Transverse colon (tissue), 4 donors: ENCODE measurements around the gene FBXO15. TPM values are rescaled to one million over a fixed set of nuclear protein-coding genes. Genes with fewer than 3 reads are reported as not detected.

ENCODE experiments used
- DNase-seq: peaks from one replicate; pipeline ENCODE4 v3.0.0-alpha.2; 2019
- H3K27ac ChIP-seq, 4 donors: fragments of 200-600 bp; sonication (generic); 2 replicates each; pipeline ENCODE4 v1.5.1; 2016 to 2018; ENCODE audit warnings: inconsistent platforms in 4 of 4
- H3K27me3 ChIP-seq: fragments of 200-600 bp; sonication (generic); 2 replicates; pipeline ENCODE4 v1.5.1; 2017; ENCODE audit warnings: inconsistent platforms
- H3K36me3 ChIP-seq, 4 donors: fragments of 200-600 bp; sonication (generic); 2 replicates each; pipeline ENCODE4 v1.5.1; 2017 to 2019; ENCODE audit warnings: inconsistent platforms in 4 of 4
- H3K4me1 ChIP-seq, 4 donors: fragments of 200-600 bp; sonication (generic); 2 replicates each; pipeline ENCODE4 v1.5.1; 2017 to 2020; ENCODE audit warnings: inconsistent platforms in 4 of 4
- H3K4me3 ChIP-seq, 4 donors: fragments of 200-600 bp; sonication (generic); 1 replicate in 1 of 4; 2 replicates in 3 of 4; pipeline versions ENCODE4 v1.5.1 to v1.6.1; 2017 to 2019; ENCODE audit warnings: inconsistent platforms in 4 of 4
- H3K9me3 ChIP-seq, 2 donors: fragments of 200-600 bp; sonication (generic); 2 replicates each; pipeline ENCODE4 v1.5.1; 2017 to 2019; ENCODE audit warnings: inconsistent platforms in 2 of 2
- EP300 ChIP-seq: sonication (generic); formaldehyde crosslinking; IDR thresholded peaks from one replicate; pipeline ENCODE4 v1.6.1; 2017; ENCODE audit warnings: antibody characterized with exemption, low read depth
- POLR2A ChIP-seq: fragments of 450-650 bp; IDR thresholded peaks from one replicate; pipeline ENCODE4 v1.6.1; 2016; ENCODE audit warnings: antibody characterized with exemption, mild to moderate bottlenecking, moderate library complexity
- POLR2AphosphoS5 ChIP-seq, 3 donors: sonication (generic); formaldehyde crosslinking; IDR thresholded peaks; one replicate each; pipeline ENCODE4 v1.6.1; 2016; ENCODE audit warnings: antibody characterized with exemption in 3 of 3
- WGBS, 2 donors: methylation state at CpG; one replicate each; pipeline ENCODE4 v1.1.5; 2018; ENCODE audit warnings: low coverage in 1 of 2; 5-methylcytosine and 5-hydroxymethylcytosine counted together
- in situ Hi-C, 4 donors: fragments of 200-750 bp; cut with MboI; loops; one replicate each; pipeline versions ENCODE4 v1.15.0 to v1.15.1; 2017; ENCODE audit warnings: low sequenced_read_pairs in 3 of 4, low pct_ligation_motif_present in 1 of 4, low pct_unique_long_range_greater_than_20kb in 1 of 4
- intact Hi-C: fragments of 100-400 bp; cut with DNase I; formaldehyde crosslinking; loops from one replicate; pipeline ENCODE4 v1.15.1; 2023; ENCODE audit warnings: low total_unique reads
- total RNA-seq, 4 donors: library from RNA; depleted of rRNA; stranded (reverse); fragments of >200 nt; gene quantifications; one replicate each; pipeline ENCODE4 v1.1.0, GENCODE V29; 2016
- TF ChIP-seq, protein P1 (sequence below), 5 experiments: fragments of 200-600 bp in 3 of 5; fragments of 450-650 bp in 2 of 5; sonication (generic) in 3 of 5; IDR thresholded peaks; 1 replicate in 2 of 5; 2 replicates in 3 of 5; pipeline ENCODE4 v1.5.1; 2016 to 2017; ENCODE audit warnings: antibody characterized with exemption in 5 of 5, inconsistent platforms in 3 of 5, mild to moderate bottlenecking in 2 of 5, moderate library complexity in 1 of 5

Gene FBXO15
- total RNA-seq, 4 donors from 2014 or later: 0.14 to 0.64 TPM; not detected in 2

DNA sequence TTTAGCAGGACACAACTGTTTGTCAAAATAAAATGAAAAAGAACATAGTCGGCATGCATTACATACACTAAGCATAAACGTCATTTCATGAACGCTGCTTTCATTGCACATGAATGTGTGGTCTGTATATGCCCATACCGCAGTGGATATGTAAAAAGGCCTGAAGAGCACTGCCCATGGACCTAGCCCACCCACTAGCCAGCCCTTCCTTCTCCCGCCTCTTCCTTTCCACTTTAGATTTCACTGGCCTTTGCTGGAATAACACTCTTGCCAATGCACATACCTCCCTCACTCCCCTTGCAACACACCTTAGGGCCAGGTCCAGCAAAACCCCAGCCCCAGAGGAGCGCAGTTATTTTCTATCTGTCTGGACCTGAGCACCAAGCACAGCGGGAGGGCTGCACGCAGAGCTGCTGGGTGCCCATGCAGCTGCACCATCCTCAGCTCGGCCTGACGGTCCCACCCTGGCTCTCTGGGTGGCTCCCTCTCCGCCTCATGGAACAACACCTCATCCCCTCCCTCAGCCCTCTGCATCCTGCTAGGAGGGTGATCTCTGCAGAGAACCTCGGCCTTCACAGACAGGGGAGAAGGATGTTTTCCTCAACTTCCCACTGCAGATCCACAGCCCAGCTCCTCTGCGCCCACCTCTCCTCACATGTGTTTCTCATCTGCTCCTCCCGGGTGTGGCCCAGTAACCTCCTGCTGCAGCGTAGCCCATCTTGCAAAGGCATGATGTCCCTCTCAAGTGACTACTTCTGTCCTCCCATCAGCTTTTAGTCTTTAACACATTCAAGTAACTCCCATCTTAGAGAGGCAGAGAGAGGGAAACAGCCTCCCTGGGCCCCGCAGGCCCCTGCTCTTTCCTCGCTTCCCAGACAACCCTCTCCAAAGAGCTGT, 72.7 kb downstream of the FBXO15 start:
- no peaks in the 10 kb centered on the region for H3K27me3 ChIP-seq
- DNase-seq: no peak
- in situ Hi-C loops (no loop called here), intact Hi-C loops (no loop called here)
- H3K9me3 ChIP-seq: no peaks in the 10 kb centered on the region
- TF ChIP-seq EP300 (no peak), POLR2AphosphoS5 (IDR thresholded peaks at IDR 0.05) (no peak), POLR2A (no peak)
- TF ChIP-seq, protein P1, sequence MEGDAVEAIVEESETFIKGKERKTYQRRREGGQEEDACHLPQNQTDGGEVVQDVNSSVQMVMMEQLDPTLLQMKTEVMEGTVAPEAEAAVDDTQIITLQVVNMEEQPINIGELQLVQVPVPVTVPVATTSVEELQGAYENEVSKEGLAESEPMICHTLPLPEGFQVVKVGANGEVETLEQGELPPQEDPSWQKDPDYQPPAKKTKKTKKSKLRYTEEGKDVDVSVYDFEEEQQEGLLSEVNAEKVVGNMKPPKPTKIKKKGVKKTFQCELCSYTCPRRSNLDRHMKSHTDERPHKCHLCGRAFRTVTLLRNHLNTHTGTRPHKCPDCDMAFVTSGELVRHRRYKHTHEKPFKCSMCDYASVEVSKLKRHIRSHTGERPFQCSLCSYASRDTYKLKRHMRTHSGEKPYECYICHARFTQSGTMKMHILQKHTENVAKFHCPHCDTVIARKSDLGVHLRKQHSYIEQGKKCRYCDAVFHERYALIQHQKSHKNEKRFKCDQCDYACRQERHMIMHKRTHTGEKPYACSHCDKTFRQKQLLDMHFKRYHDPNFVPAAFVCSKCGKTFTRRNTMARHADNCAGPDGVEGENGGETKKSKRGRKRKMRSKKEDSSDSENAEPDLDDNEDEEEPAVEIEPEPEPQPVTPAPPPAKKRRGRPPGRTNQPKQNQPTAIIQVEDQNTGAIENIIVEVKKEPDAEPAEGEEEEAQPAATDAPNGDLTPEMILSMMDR (IDR thresholded peaks at IDR 0.05): no peak
- WGBS, 2 donors: 93 to 100% methylated on average over 6 to 17 of the region's 17 CpGs
- no peak overlapping the region for H3K4me3 ChIP-seq
- no peaks in the 10 kb centered on the region for H3K36me3 ChIP-seq
- H3K4me1 ChIP-seq: no peaks in the 10 kb centered on the region
- H3K27ac ChIP-seq: no peak overlapping the region

DNA sequence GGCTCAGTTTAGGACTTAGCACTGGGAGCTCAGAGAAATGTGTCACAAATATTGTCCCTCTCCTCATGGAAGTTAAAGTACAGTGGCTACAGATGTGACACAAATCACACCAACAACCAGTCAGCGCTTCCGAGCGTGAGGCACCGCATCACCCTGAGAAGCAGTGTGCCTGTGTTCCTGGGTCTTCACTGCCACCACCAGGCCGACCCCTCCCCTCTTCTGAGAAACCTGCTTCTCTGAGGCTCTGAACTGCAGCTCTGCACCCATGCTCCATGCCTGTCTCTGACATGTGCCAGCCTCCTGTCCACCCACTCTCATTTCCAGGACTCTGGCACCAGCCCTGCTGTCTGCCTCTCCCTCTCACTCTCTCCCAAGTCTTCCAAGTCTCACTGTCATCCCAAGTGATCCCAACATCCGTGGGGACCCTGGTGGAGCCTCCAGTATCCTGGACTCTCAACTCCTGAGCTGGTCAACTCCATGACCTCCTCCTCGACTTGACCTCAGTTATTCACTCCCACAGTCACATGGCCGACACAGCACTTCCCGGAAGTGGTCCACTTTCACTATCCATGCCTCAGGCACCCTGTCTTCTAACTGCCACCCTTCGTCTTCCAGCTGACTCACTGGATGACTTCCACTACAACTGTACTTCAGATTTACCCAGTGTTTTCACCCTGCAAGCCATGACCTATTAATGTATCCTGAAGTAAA, 73.5 kb downstream of the FBXO15 start:
- TF ChIP-seq POLR2AphosphoS5 (IDR thresholded peaks at IDR 0.05) (no peak), EP300 (no peak), POLR2A (no peak)
- TF ChIP-seq, protein P1 (IDR thresholded peaks at IDR 0.05): no peak
- WGBS, 2 donors: 70 to 81% methylated on average over 2 to 10 of the region's 10 CpGs
- no peaks in the 10 kb centered on the region for H3K27me3 ChIP-seq
- in situ Hi-C loops: no loop called here
- intact Hi-C loops: no loop called here
- no peaks in the 10 kb centered on the region for H3K9me3 ChIP-seq
- H3K4me3 ChIP-seq: no peak overlapping the region
- DNase-seq: no peak
- no peaks in the 10 kb centered on the region for H3K4me1 ChIP-seq
- H3K27ac ChIP-seq: no peak overlapping the region
- H3K36me3 ChIP-seq: no peaks in the 10 kb centered on the region

DNA sequence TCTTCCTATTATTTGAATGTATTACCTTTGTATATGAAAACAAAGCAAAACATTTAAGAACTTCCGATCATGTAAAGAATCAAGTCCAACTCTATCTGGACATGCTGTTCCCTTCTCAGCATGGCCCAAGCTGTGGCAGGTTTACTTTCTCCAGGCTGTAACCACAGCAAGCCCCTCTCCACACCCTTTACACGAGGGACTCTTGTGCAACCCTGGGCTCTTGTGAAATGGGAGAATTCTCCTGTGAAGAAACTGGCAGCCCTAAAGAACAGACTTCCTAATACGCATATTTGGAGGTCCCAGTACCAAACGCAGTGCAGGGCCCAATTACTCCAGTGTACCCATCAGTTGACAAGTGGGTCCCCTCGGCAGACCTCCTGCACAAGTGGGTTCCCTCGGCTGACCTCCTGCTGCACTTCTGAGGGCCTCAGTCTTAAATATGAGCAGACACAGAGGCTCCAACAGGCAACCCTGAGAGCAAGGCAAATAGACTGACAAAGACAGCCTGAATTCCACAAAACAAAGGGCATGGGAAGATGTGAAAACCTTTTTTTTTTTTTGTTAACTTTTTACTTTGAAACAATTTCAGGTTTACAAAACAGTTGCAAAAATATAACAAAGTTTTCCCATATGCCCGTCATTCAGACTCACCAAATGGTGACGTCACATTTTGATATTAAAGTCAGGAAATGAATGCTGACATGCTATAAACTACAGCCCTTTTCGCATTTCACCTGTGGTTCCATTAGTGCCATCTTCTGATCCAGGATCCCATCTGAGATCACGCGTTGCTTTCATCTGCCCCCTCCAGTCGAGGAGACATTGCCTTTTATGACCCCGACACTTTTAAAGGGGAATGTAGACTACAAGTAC, 78.2 kb downstream of the FBXO15 start:
- in situ Hi-C loops (no loop called here), intact Hi-C loops (no loop called here)
- Histone ChIP-seq H3K36me3 (no peaks in the 10 kb centered on the region), H3K4me1 (no peaks in the 10 kb centered on the region), H3K27ac (no peak overlapping the region), H3K27me3 (no peaks in the 10 kb centered on the region), H3K4me3 (no peak overlapping the region), H3K9me3 (no peaks in the 10 kb centered on the region)
- 71 to 79% methylated on average over 7 to 13 of the region's 13 CpGs for WGBS, 2 donors
- DNase-seq: no peak
- TF ChIP-seq, protein P1 (IDR thresholded peaks at IDR 0.05): no peak
- TF ChIP-seq POLR2AphosphoS5 (IDR thresholded peaks at IDR 0.05) (no peak), EP300 (no peak), POLR2A (no peak)

DNA sequence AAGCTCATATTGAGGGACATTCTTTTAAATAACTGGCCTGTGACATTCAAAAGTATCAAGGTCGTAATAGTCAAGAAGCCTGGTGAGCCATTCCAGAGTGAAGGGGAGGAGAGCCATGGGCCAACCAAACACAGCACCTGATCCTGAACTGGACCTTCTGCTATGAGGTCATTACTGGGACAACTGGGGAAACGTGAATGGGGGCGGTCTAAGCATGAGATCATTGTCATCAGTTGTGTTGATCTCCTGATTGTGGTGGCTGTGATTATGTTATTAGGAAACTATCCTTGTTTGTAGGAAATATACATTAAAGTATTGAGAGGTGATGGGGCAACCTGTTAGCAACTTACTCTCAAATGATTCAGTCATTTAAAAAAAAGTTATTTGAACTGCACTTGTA, 79.3 kb downstream of the FBXO15 start:
- no peaks in the 10 kb centered on the region for H3K4me1 ChIP-seq
- intact Hi-C loops: no loop called here
- in situ Hi-C loops: no loop called here
- no peak overlapping the region for H3K4me3 ChIP-seq
- H3K9me3 ChIP-seq: no peaks in the 10 kb centered on the region
- WGBS, 2 donors: 82 to 87% methylated on average over 3 of the region's 3 CpGs
- TF ChIP-seq POLR2A (no peak), POLR2AphosphoS5 (IDR thresholded peaks at IDR 0.05) (no peak), EP300 (no peak)
- TF ChIP-seq, protein P1 (IDR thresholded peaks at IDR 0.05): no peak
- no peaks in the 10 kb centered on the region for H3K36me3 ChIP-seq
- no peak for DNase-seq
- H3K27ac ChIP-seq: no peak overlapping the region
- H3K27me3 ChIP-seq: no peaks in the 10 kb centered on the region
